ENCODE results near the gene GUSB.
A peak's percentile ranks its signal among the peaks of the same experiment; 100 is the strongest.

DNA sequence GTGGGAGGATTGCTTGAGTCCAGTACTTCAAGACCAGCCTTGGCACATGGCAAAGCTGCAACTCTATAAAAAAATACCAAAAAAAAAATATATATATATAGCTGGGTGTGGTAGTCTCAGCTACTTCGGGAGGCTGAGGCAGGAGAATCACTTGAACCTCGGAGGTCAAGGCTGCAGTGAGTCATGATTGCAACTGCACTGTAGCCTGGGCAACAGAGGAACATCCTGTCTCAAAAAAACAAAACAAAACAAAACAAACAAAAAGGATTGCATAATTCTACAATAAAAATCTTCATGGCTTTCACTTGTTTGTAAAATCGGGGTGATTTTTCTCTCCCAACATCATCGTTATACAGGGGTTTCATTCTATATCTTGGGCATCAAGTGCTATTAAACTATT, 35.1 kb downstream of the GUSB start:
- TF ChIP-seq, protein P1, sequence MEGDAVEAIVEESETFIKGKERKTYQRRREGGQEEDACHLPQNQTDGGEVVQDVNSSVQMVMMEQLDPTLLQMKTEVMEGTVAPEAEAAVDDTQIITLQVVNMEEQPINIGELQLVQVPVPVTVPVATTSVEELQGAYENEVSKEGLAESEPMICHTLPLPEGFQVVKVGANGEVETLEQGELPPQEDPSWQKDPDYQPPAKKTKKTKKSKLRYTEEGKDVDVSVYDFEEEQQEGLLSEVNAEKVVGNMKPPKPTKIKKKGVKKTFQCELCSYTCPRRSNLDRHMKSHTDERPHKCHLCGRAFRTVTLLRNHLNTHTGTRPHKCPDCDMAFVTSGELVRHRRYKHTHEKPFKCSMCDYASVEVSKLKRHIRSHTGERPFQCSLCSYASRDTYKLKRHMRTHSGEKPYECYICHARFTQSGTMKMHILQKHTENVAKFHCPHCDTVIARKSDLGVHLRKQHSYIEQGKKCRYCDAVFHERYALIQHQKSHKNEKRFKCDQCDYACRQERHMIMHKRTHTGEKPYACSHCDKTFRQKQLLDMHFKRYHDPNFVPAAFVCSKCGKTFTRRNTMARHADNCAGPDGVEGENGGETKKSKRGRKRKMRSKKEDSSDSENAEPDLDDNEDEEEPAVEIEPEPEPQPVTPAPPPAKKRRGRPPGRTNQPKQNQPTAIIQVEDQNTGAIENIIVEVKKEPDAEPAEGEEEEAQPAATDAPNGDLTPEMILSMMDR (IDR thresholded peaks at IDR 0.05 in 8 of 11, conservative IDR thresholded peaks at IDR 0.05 in 3 of 11): no peak
- TF ChIP-seq POLR2A (IDR thresholded peaks at IDR 0.05): no peak
- peak in 1 of 3 donors; percentile 40 for TF ChIP-seq POLR2AphosphoS5 (IDR thresholded peaks at IDR 0.05)
